A549 (cell line): ENCODE measurements around the gene AKIRIN2. TPM values are rescaled to one million over a fixed set of nuclear protein-coding genes. Genes with fewer than 3 reads are reported as not detected.

Experiments used
- ATAC-seq, 2 experiments: fragments of 200-7000 bp in 1 of 2; fragments of >200 bp in 1 of 2; cut with Nextera tagmentation in 1 of 2; cut with Tn5 transposase in 1 of 2; 3 replicates each; pipeline versions ENCODE4 v1.8.0 to v1.9.1; 2018 to 2020; ENCODE audit warnings: mild to moderate bottlenecking in 1 of 2, moderate library complexity in 1 of 2
- CTCF ChIA-PET: fragments of 300-600 bp; sonication (Branson Sonifier 250); formaldehyde crosslinking; extraction: SDS; loops from one replicate; lab custom pipeline; 2021; ENCODE audit warnings: antibody characterized with exemption, inconsistent platforms; lab: Yijun Ruan, JAX
- POLR2A ChIA-PET: fragments of 350-600 bp; formaldehyde crosslinking; extraction: SDS; loops from one replicate; lab custom pipeline; 2021; ENCODE audit warnings: antibody characterized with exemption, inconsistent platforms; lab: Yijun Ruan, JAX
- DNase-seq, 2 experiments: peaks; one replicate each; pipeline versions ENCODE4 v3.0.0 to v3.0.0-alpha.2; 2011 to 2016; ENCODE audit warnings: low read depth in 1 of 2, low spot score in 1 of 2
- FAIRE-seq: peaks from 2 replicates; lab custom pipeline; 2011; peaks lifted over from hg19 to GRCh38; lab: Jason Lieb, UNC
- H3K27ac ChIP-seq, 2 experiments: fragments of >200 bp; sonication (Bioruptor Twin); formaldehyde crosslinking; 3 replicates each; pipeline ENCODE4 v1.5.1; 2016 to 2017
- H3K4me1 ChIP-seq: fragments of >200 bp; sonication (Bioruptor Twin); formaldehyde crosslinking; 3 replicates; pipeline ENCODE4 v1.6.1; 2016
- H3K4me2 ChIP-seq: fragments of >200 bp; sonication (Bioruptor Twin); formaldehyde crosslinking; 3 replicates; pipeline ENCODE4 v1.6.1; 2016
- H3K4me3 ChIP-seq: fragments of >200 bp; sonication (Bioruptor Twin); formaldehyde crosslinking; 3 replicates; pipeline ENCODE4 v1.5.1; 2016
- H3K9me3 ChIP-seq: fragments of >200 bp; sonication (Bioruptor Twin); formaldehyde crosslinking; 3 replicates; pipeline ENCODE4 v1.6.1; 2016
- BHLHE40 ChIP-seq: IDR thresholded peaks from 2 replicates; pipeline ENCODE4 v1.6.1; 2012; ENCODE audit warnings: low read depth, low read length, inconsistent platforms
- CBX2 ChIP-seq: fragments of 200-600 bp; sonication (generic); IDR thresholded peaks from 2 replicates; pipeline ENCODE4 v1.6.1; 2016; ENCODE audit warnings: low read depth, mild to moderate bottlenecking, borderline replicate concordance
- CTCF ChIP-seq: fragments of >200 bp; sonication (Bioruptor Twin); formaldehyde crosslinking; IDR thresholded peaks from 3 replicates; pipeline ENCODE4 v1.5.1; 2016
- E2F6 ChIP-seq: IDR thresholded peaks from 2 replicates; pipeline ENCODE4 v1.6.1; 2012; ENCODE audit warnings: low read depth, borderline replicate concordance
- FOSB ChIP-seq: fragments of 250-450 bp; sonication (Bioruptor Pico); IDR thresholded peaks from 2 replicates; pipeline ENCODE4 v1.5.0; 2020; ENCODE audit warnings: mild to moderate bottlenecking, moderate library complexity
- FOXS1 ChIP-seq: fragments of 250-450 bp; sonication (Bioruptor Pico); IDR thresholded peaks from 2 replicates; pipeline ENCODE4 v1.5.0; 2020; ENCODE audit warnings: mild to moderate bottlenecking, moderate library complexity
- HEYL ChIP-seq: fragments of 250-450 bp; sonication (Bioruptor Pico); IDR thresholded peaks from 2 replicates; pipeline ENCODE4 v1.8.0; 2021; ENCODE audit warnings: mild to moderate bottlenecking, moderate library complexity
- HMGXB4 ChIP-seq: fragments of 250-450 bp; sonication (Bioruptor Pico); IDR thresholded peaks from 2 replicates; pipeline ENCODE4 v1.5.0; 2021; ENCODE audit warnings: mild to moderate bottlenecking, moderate library complexity, borderline replicate concordance
- HOXA7 ChIP-seq: fragments of 250-450 bp; sonication (Bioruptor Pico); IDR thresholded peaks from 2 replicates; pipeline ENCODE4 v1.5.0; 2020; ENCODE audit warnings: mild to moderate bottlenecking, moderate library complexity
- HOXB13 ChIP-seq: fragments of 250-450 bp; sonication (Bioruptor Pico); IDR thresholded peaks from 2 replicates; pipeline ENCODE4 v1.5.0; 2020; ENCODE audit warnings: low read depth, mild to moderate bottlenecking, moderate library complexity
- JUNB ChIP-seq: fragments of >200 bp; sonication (Bioruptor Twin); formaldehyde crosslinking; IDR thresholded peaks from 2 replicates; pipeline ENCODE4 v1.6.1; 2016
- KDM1A ChIP-seq: fragments of 200-600 bp; sonication (generic); IDR thresholded peaks from 2 replicates; pipeline ENCODE4 v1.6.1; 2016; ENCODE audit warnings: low read depth, mild to moderate bottlenecking
- PBX3 ChIP-seq: IDR thresholded peaks from 2 replicates; pipeline ENCODE4 v1.6.1; 2012
- PHF8 ChIP-seq: fragments of 200-600 bp; sonication (generic); IDR thresholded peaks from 2 replicates; pipeline ENCODE4 v1.6.1; 2016; ENCODE audit warnings: low read depth, mild to moderate bottlenecking, antibody characterized with exemption, moderate library complexity, borderline replicate concordance
- REST ChIP-seq: fragments of 200-600 bp; sonication (generic); IDR thresholded peaks from 2 replicates; pipeline ENCODE4 v1.6.1; 2016; ENCODE audit warnings: antibody characterized with exemption, mild to moderate bottlenecking, moderate library complexity
- SMC3 ChIP-seq: fragments of >200 bp; sonication (Bioruptor Twin); formaldehyde crosslinking; IDR thresholded peaks from 3 replicates; pipeline ENCODE4 v1.6.1; 2018; ENCODE audit warnings: inconsistent platforms
- ZC3H11A ChIP-seq: fragments of 450-650 bp; IDR thresholded peaks from 2 replicates; pipeline ENCODE4 v1.6.1; 2014; ENCODE audit warnings: antibody characterized with exemption, mild to moderate bottlenecking
- ZFP36 ChIP-seq: fragments of 450-650 bp; IDR thresholded peaks from 2 replicates; pipeline ENCODE4 v1.6.1; 2014; ENCODE audit warnings: borderline replicate concordance; ENCODE audit not compliant: partially characterized antibody
- ZNF302 ChIP-seq: fragments of 250-450 bp; sonication (Bioruptor Pico); IDR thresholded peaks from 2 replicates; pipeline ENCODE4 v1.9.0; 2021; ENCODE audit warnings: inconsistent platforms, mild to moderate bottlenecking, moderate library complexity
- WGBS: methylation state at CpG from one replicate; pipeline ENCODE4 v1.1.6; 2017; ENCODE audit errors: missing lambda C conversion rate; 5-methylcytosine and 5-hydroxymethylcytosine counted together
- polyA plus RNA-seq, 4 experiments: library from polyadenylated mRNA; depleted of rRNA in 3 of 4; stranded (reverse); fragments of >200 nt; fragmentation: RNase III in 1 of 4; extraction: RNeasy Plus Mini Kit Qiagen cat#74134 plus additional on column Dnase treatment in 1 of 4; gene quantifications; 2 replicates in 3 of 4; 3 replicates in 1 of 4; pipeline ENCODE4 v1.2.3, GENCODE V29; 2011 to 2017

AKIRIN2 gene
- polyA plus RNA-seq, 2 of the 4 experiments (the other 2 are of a cell fraction) = 23.7 to 40.1 TPM

- TF ChIP-seq REST (no peak), PHF8 (no peak), JUNB (no peak), CBX2 (no peak), HOXA7 (CRISPR knock-in tag) (no peak)
These were observed 46.2 kb downstream of the AKIRIN2 start (continued) for GRCh38 chr6:87655824-87656223.

GRCh38 chr6:87654875-87655454 lies 47.1 kb downstream of the AKIRIN2 start:
- POLR2A ChIA-PET = no interaction called here
- 28% methylated on average over 2 of the region's 2 CpGs for WGBS

GRCh38 chr6:87654122-87654521 lies 47.9 kb downstream of the AKIRIN2 start:
- FAIRE-seq (no peak), DNase-seq (no peak), ATAC-seq (no peak)
- H3K4me1 ChIP-seq = no peaks in the 10 kb centered on the region
- CTCF ChIA-PET = interaction anchor here (0.6 kb wide), 1 partner anchor 763 kb away, joined by 4 read pairs; no protein-coding TSS in a partner anchor
- H3K9me3 ChIP-seq = no peaks in the 10 kb centered on the region
- TF ChIP-seq CTCF (no peak), HOXA7 (CRISPR knock-in tag) (no peak)
- no peak overlapping the region for H3K4me3 ChIP-seq
- 95% methylated on average over 1 of the region's 1 CpG for WGBS
- no peak overlapping the region for H3K4me2 ChIP-seq
- POLR2A ChIA-PET = no interaction called here
- H3K27ac ChIP-seq = no peak overlapping the region

More at GRCh38 chr6:87654875-87655454, 47.1 kb downstream of the AKIRIN2 start:
- no peak for ATAC-seq
- Histone ChIP-seq H3K4me3 (no peak overlapping the region), H3K4me2 (no peak overlapping the region), H3K4me1 (peaks cover 2% of the 10 kb centered on the region; the same call in 1 of the 3 replicates), H3K9me3 (no peaks in the 10 kb centered on the region), H3K27ac (no peak overlapping the region)
- CTCF ChIA-PET = no interaction called here
- FAIRE-seq = no peak
- no peak for DNase-seq
- no peak for TF ChIP-seq JUNB
- TF ChIP-seq HOXA7 (CRISPR knock-in tag) = no peak
- TF ChIP-seq ZFP36 = no peak
- no peak for TF ChIP-seq KDM1A
- no peak for TF ChIP-seq PBX3

GRCh38 chr6:87653074-87653962 lies 48.7 kb downstream of the AKIRIN2 start:
- no peak for FAIRE-seq
- POLR2A ChIA-PET = no interaction called here
- no peak for TF ChIP-seq ZNF302 (CRISPR knock-in tag)
- no peak for TF ChIP-seq FOXS1 (CRISPR knock-in tag)
- TF ChIP-seq HEYL (CRISPR knock-in tag) = no peak
- no peak for TF ChIP-seq HOXB13 (CRISPR knock-in tag)
- TF ChIP-seq ZC3H11A = no peak
- no peak for TF ChIP-seq SMC3
- TF ChIP-seq BHLHE40 = no peak
- no peak for TF ChIP-seq KDM1A
- TF ChIP-seq FOSB (CRISPR knock-in tag) = no peak
- no peak for TF ChIP-seq HMGXB4 (CRISPR knock-in tag)
- no peak for TF ChIP-seq E2F6

More at GRCh38 chr6:87653074-87653962, 48.7 kb downstream of the AKIRIN2 start:
- no peak overlapping the region for H3K27ac ChIP-seq
- no peaks in the 10 kb centered on the region for H3K4me1 ChIP-seq
- H3K4me2 ChIP-seq = no peak overlapping the region
- H3K4me3 ChIP-seq = no peak overlapping the region
- 70% methylated on average over 3 of the region's 3 CpGs for WGBS
- CTCF ChIA-PET = interaction anchor here (0.6 kb wide), 1 partner anchor 762 kb away, joined by 4 read pairs; no protein-coding TSS in a partner anchor
- H3K9me3 ChIP-seq = no peaks in the 10 kb centered on the region
- DNase-seq (no peak), ATAC-seq (no peak)
